Tibial artery (tissue), 4 donors: ENCODE measurements around the gene PPP4R4.

Experiments
- DNase-seq, 2 donors: peaks; one replicate each; pipeline ENCODE4 v3.0.0-alpha.2; 2019
- H3K27ac ChIP-seq, 2 donors: fragments of 200-600 bp; sonication (generic) in 1 of 2; 1 replicate in 1 of 2; 2 replicates in 1 of 2; pipeline ENCODE4 v1.5.1; 2018 to 2019; ENCODE audit warnings: mild to moderate bottlenecking in 1 of 2
- H3K27me3 ChIP-seq, 2 donors: fragments of 200-600 bp; sonication (generic) in 1 of 2; one replicate each; pipeline versions ENCODE4 v1.5.1 to v1.6.0; 2016 to 2019
- H3K36me3 ChIP-seq, 3 donors: fragments of 200-600 bp; sonication (generic) in 2 of 3; one replicate each; pipeline ENCODE4 v1.5.1; 2016 to 2019; ENCODE audit warnings: mild to moderate bottlenecking in 2 of 3
- H3K4me1 ChIP-seq, 4 donors: fragments of 200-600 bp; sonication (generic) in 2 of 4; 1 replicate in 3 of 4; 2 replicates in 1 of 4; pipeline ENCODE4 v1.5.1; 2016 to 2019
- H3K4me3 ChIP-seq, 2 donors: fragments of 200-600 bp; sonication (generic) in 1 of 2; 1 replicate in 1 of 2; 2 replicates in 1 of 2; pipeline ENCODE4 v1.5.1; 2018 to 2019; ENCODE audit warnings: mild to moderate bottlenecking in 2 of 2
- H3K9me3 ChIP-seq, 3 donors: fragments of 200-600 bp; sonication (generic) in 1 of 3; one replicate each; pipeline ENCODE4 v1.5.1; 2016 to 2019
- CTCF ChIP-seq, 2 experiments: fragments of 200-600 bp in 1 of 2; fragments of 450-650 bp in 1 of 2; IDR thresholded peaks; one replicate each; pipeline ENCODE4 v1.5.1; 2017 to 2019; ENCODE audit warnings: antibody characterized with exemption in 2 of 2, mild to moderate bottlenecking in 1 of 2, moderate library complexity in 1 of 2
- intact Hi-C: fragments of 100-400 bp; cut with DNase I; formaldehyde crosslinking; loops from one replicate; pipeline ENCODE4 v1.15.0; 2023; ENCODE audit warnings: low total_unique reads

The PPP4R4 gene

GRCh38 chr14:94282991-94283723 lies 109.0 kb downstream of the PPP4R4 start:
- Histone ChIP-seq H3K4me1 (no peaks in the 10 kb centered on the region), H3K4me3 (no peak overlapping the region), H3K27me3 (no peaks in the 10 kb centered on the region), H3K9me3 (no peaks in the 10 kb centered on the region), H3K27ac (no peak overlapping the region), H3K36me3 (no peaks in the 10 kb centered on the region)
- intact Hi-C loops: no loop called here
- no peak for DNase-seq
- TF ChIP-seq CTCF (IDR thresholded peaks at IDR 0.05): no peak

GRCh38 chr14:94284221-94284620 lies 110.1 kb downstream of the PPP4R4 start:
- Histone ChIP-seq H3K4me3 (no peak overlapping the region), H3K9me3 (no peaks in the 10 kb centered on the region), H3K4me1 (no peaks in the 10 kb centered on the region), H3K27me3 (no peaks in the 10 kb centered on the region), H3K27ac (no peak overlapping the region), H3K36me3 (no peaks in the 10 kb centered on the region)
- intact Hi-C loops: no loop called here
- DNase-seq: no peak
- TF ChIP-seq CTCF (IDR thresholded peaks at IDR 0.05): no peak

DNA sequence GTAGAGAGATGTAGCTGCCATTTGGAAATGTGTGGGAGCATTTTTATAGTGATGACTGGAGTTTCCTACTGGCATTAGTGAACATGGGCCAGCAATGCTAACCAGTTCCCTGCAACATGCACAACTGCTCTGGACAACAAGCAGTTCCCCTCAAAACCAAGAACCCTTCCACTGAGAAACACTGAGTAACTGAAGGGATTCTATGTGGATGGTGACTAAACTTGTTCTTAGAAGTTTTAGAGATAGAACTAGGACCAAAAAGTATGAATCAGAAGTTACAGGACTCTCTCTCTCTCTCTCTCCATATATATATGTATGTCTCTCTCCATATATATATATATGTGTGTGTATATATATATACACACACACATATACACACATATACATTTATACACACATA lies 111.0 kb downstream of the PPP4R4 start:
- no peaks in the 10 kb centered on the region for H3K36me3 ChIP-seq
- no peak for TF ChIP-seq CTCF (IDR thresholded peaks at IDR 0.05)
- no peak overlapping the region for H3K27ac ChIP-seq
- H3K27me3 ChIP-seq: no peaks in the 10 kb centered on the region
- no peaks in the 10 kb centered on the region for H3K4me1 ChIP-seq
- DNase-seq: no peak
- no peaks in the 10 kb centered on the region for H3K9me3 ChIP-seq
- no peak overlapping the region for H3K4me3 ChIP-seq
- intact Hi-C loops: no loop called here

GRCh38 chr14:94288610-94289465 lies 114.7 kb downstream of the PPP4R4 start:
- H3K27me3 ChIP-seq: no peaks in the 10 kb centered on the region
- TF ChIP-seq CTCF (IDR thresholded peaks at IDR 0.05): no peak

DNA sequence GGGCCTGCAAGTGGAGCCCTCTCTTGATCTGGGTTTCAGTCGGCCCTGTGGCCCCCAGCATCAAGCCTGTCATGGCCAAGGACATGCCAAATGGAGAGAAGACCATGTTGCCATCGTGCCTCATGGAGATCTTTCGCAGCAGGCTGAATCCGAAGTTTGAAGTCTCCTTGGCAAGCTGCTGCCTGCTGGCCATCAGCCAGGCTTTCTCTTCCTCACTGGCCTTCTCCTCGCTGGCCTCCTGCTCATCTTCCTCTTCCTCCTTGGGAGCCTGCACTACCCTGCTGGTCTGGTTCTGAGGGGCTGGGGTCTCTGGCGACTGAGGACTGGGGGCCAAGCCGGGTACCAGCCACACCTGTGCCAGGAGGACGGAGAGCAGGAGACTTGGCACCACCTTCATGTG lies 116.1 kb downstream of the PPP4R4 start:
- Histone ChIP-seq H3K27me3 (no peaks in the 10 kb centered on the region), H3K27ac (no peak overlapping the region), H3K9me3 (no peaks in the 10 kb centered on the region), H3K4me1 (no peaks in the 10 kb centered on the region), H3K36me3 (no peaks in the 10 kb centered on the region), H3K4me3 (no peak overlapping the region)
- no peak for TF ChIP-seq CTCF (IDR thresholded peaks at IDR 0.05)
- no peak for DNase-seq
- intact Hi-C loops: no loop called here

More at GRCh38 chr14:94288610-94289465, 114.7 kb downstream of the PPP4R4 start:
- H3K9me3 ChIP-seq: no peaks in the 10 kb centered on the region
- no peak overlapping the region for H3K27ac ChIP-seq
- DNase-seq: no peak
- H3K4me1 ChIP-seq: no peaks in the 10 kb centered on the region
- intact Hi-C loops: no loop called here
- H3K36me3 ChIP-seq: no peaks in the 10 kb centered on the region
- no peak overlapping the region for H3K4me3 ChIP-seq
